Natural killer cell (primary cell): ENCODE results near the gene GNAT3. TPM values are rescaled to one million over a fixed set of nuclear protein-coding genes. Genes with fewer than 3 reads are reported as not detected.

Experiments
- ATAC-seq, 3 donors: fragments of 150-1000 bp in 2 of 3; fragments of 200-7000 bp in 1 of 3; cut with Tn5 transposase; 1 replicate in 1 of 3; 2 replicates in 2 of 3; pipeline ENCODE4 v1.10.0; 2021; ENCODE audit warnings: mild to moderate bottlenecking in 2 of 3, moderate library complexity in 2 of 3
- DNase-seq, 2 donors: peaks; one replicate each; pipeline versions ENCODE4 v3.0.0 to v3.0.0-alpha.2; 2013 to 2021; ENCODE audit warnings: mixed read lengths in 1 of 2
- H3K27ac ChIP-seq: one replicate; pipeline ENCODE4 v1.5.1; 2013; ENCODE audit warnings: mild to moderate bottlenecking, low read length
- H3K27me3 ChIP-seq: one replicate; pipeline ENCODE4 v1.6.1; 2013; ENCODE audit warnings: low read length; ENCODE audit not compliant: control insufficient read depth, insufficient read depth
- H3K36me3 ChIP-seq: one replicate; pipeline ENCODE4 v1.6.1; 2013; ENCODE audit warnings: low read length; ENCODE audit not compliant: control insufficient read depth, insufficient read depth
- H3K4me1 ChIP-seq: one replicate; pipeline ENCODE4 v1.6.1; 2013; ENCODE audit warnings: low read length; ENCODE audit not compliant: control insufficient read depth, insufficient read depth
- H3K4me3 ChIP-seq: one replicate; pipeline ENCODE4 v1.5.1; 2013; ENCODE audit warnings: low read length
- H3K9me3 ChIP-seq: one replicate; pipeline ENCODE4 v1.6.1; 2013; ENCODE audit warnings: low read length; ENCODE audit not compliant: control insufficient read depth, insufficient read depth
- H3K27ac Mint-ChIP-seq, 2 donors: one replicate each; pipeline ENCODE4 v1.8.0; 2022; ENCODE audit warnings: mild to moderate bottlenecking in 2 of 2, mixed read lengths in 2 of 2, moderate library complexity in 1 of 2
- H3K27me3 Mint-ChIP-seq, 2 donors: one replicate each; pipeline ENCODE4 v1.8.0; 2022; ENCODE audit warnings: low read depth in 2 of 2, mixed read lengths in 2 of 2
- H3K36me3 Mint-ChIP-seq: one replicate; pipeline ENCODE4 v1.8.0; 2022; ENCODE audit warnings: mixed read lengths
- H3K4me1 Mint-ChIP-seq, 2 donors: one replicate each; pipeline ENCODE4 v1.8.0; 2022; ENCODE audit warnings: mixed read lengths in 2 of 2
- H3K4me3 Mint-ChIP-seq: one replicate; pipeline ENCODE4 v1.8.0; 2022; ENCODE audit warnings: mild to moderate bottlenecking, moderate library complexity, mixed read lengths
- H3K9me3 Mint-ChIP-seq, 2 donors: one replicate each; pipeline ENCODE4 v1.8.0; 2022; ENCODE audit warnings: mixed read lengths in 2 of 2
- WGBS: methylation state at CpG from one replicate; pipeline ENCODE4 v1.1.7; 2013; ENCODE audit warnings: missing lambda C conversion rate; ENCODE audit not compliant: insufficient coverage; 5-methylcytosine and 5-hydroxymethylcytosine counted together
- intact Hi-C: fragments of 100-400 bp; cut with micrococcal nuclease; formaldehyde crosslinking; loops from one replicate; pipeline ENCODE4 v1.14.2; 2022
- total RNA-seq, 4 donors: library from RNA; stranded (reverse); fragments of 120-200 nt in 1 of 4; gene quantifications; one replicate each; pipeline versions ENCODE4 v1.2.3 to v1.2.4, GENCODE V29; 2013 to 2022
- TF ChIP-seq, protein P1 (sequence below): fragments of 200-600 bp; IDR thresholded peaks from one replicate; pipeline ENCODE4 v1.8.0; 2022; ENCODE audit warnings: antibody characterized with exemption

GNAT3 gene
- total RNA-seq, 3 donors from 2014 or later (not counting 1 experiment from before 2014, with no cell fraction given), result not detected

DNA sequence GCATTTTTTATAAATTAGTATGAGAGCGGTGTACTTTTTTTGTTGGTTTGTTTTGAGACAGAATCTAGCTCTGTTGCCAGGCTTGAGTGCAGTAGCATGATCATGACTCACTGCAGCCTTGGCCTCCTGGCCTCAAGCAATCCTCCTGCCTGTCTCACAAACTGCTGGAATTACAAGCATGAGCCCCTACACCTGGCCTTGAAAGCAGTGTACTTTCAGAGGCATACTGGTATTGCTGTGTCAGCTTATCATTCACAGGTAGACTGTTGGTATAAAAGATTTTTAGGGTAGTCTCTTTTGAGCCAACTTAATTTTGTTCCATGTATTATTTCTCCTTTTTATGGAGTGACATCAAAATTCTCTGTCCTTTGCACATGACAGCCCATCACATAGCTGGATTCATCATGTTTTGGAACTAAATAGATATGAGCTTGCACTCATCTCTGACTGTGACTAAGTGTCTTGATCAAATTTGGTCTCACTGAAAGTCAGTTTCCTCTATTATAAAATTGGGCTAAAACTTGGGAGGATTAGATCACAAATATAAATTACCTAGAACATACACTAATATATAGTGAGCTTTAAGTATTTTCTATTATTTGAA, 12.4 kb downstream of the GNAT3 start:
- no peaks in the 10 kb centered on the region for H3K36me3 Mint-ChIP-seq
- H3K9me3 Mint-ChIP-seq, result peaks cover 6 to 13% of the 10 kb centered on the region in 2 donors
- Histone ChIP-seq H3K36me3 (no peaks in the 10 kb centered on the region), H3K4me3 (no peak overlapping the region), H3K9me3 (no peaks in the 10 kb centered on the region), H3K4me1 (no peaks in the 10 kb centered on the region), H3K27me3 (no peaks in the 10 kb centered on the region), H3K27ac (no peak overlapping the region)
- H3K27ac Mint-ChIP-seq, result no peak overlapping the region
- ATAC-seq (no peak), DNase-seq (no peak)
- H3K27me3 Mint-ChIP-seq, result no peaks in the 10 kb centered on the region
- no peak overlapping the region for H3K4me3 Mint-ChIP-seq
- TF ChIP-seq, protein P1, sequence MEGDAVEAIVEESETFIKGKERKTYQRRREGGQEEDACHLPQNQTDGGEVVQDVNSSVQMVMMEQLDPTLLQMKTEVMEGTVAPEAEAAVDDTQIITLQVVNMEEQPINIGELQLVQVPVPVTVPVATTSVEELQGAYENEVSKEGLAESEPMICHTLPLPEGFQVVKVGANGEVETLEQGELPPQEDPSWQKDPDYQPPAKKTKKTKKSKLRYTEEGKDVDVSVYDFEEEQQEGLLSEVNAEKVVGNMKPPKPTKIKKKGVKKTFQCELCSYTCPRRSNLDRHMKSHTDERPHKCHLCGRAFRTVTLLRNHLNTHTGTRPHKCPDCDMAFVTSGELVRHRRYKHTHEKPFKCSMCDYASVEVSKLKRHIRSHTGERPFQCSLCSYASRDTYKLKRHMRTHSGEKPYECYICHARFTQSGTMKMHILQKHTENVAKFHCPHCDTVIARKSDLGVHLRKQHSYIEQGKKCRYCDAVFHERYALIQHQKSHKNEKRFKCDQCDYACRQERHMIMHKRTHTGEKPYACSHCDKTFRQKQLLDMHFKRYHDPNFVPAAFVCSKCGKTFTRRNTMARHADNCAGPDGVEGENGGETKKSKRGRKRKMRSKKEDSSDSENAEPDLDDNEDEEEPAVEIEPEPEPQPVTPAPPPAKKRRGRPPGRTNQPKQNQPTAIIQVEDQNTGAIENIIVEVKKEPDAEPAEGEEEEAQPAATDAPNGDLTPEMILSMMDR, result no peak
- intact Hi-C loops, result no loop called here
- 100% methylated on average over 1 of the region's 1 CpG for WGBS
- H3K4me1 Mint-ChIP-seq, result no peaks in the 10 kb centered on the region

DNA sequence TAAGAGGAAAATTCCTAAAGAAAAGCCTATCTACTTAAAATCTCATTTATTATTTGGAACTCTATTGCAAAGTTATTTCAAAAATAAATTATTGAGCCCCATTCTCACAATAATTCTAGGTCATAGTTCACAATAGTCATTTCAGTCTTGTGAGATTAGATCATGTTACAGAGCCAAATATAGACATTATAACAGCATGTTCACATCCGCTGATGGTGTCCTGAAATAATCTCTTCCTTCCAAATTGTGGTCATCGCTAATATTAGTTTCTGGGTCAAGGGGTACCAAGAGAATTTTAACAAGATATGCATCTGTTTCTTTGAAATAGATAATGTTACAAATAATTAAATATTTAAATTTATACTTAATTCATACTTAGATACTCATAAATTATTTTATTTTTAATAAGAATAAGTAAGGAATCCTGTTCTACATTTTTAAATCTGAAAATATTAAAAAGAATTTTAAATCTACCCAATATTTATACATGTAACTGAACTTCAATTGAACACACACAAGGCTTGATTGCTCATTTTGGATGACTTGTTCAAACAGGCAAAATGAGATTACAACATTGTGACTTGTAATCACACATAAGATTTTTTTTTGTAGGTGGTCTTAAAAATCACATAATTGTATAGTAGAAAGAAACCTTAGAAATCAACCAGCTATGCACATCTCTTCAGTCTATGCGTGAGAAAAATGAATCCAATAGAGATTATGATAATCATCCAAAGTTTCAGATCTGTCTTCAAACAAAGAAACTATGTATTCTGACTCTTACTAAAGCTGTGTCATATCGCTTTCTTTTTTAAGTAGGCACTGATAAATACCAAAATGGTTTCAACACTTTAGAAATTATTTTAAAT, 13.1 kb downstream of the GNAT3 start:
- Mint-ChIP-seq H3K36me3 (peaks cover 5% of the 10 kb centered on the region), H3K9me3 (peaks cover 7 to 15% of the 10 kb centered on the region in 2 donors), H3K4me1 (no peaks in the 10 kb centered on the region), H3K27me3 (peaks cover 0 to 2% of the 10 kb centered on the region in 2 donors), H3K27ac (no peak overlapping the region), H3K4me3 (no peak overlapping the region)
- ATAC-seq (no peak), DNase-seq (no peak)
- TF ChIP-seq, protein P1, result no peak
- no peak overlapping the region for H3K4me3 ChIP-seq
- 80% methylated on average over 2 of the region's 4 CpGs for WGBS
- intact Hi-C loops, result no loop called here
- no peaks in the 10 kb centered on the region for H3K4me1 ChIP-seq
- no peaks in the 10 kb centered on the region for H3K27me3 ChIP-seq
- no peaks in the 10 kb centered on the region for H3K9me3 ChIP-seq
- H3K27ac ChIP-seq, result no peak overlapping the region
- no peaks in the 10 kb centered on the region for H3K36me3 ChIP-seq

DNA sequence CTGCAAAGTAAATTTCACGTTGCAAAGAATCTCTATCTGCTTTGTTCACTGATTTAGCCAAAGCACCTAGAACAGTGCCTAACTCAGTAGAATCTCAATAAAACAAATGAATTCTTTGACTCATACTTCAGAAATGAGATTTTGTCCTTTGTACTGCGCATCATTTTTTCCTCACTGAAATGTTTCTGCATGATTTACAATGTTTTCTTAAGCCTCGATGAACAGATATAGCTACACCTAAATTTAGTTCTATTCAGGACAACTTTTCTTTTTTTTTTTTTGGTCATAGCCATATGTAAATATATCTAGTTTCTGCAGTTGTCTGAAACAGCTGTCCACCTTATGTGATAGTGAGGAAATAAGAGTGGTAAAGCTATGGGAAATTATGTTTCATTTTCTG, 15.3 kb downstream of the GNAT3 start:
- Histone ChIP-seq H3K4me1 (no peaks in the 10 kb centered on the region), H3K27me3 (no peaks in the 10 kb centered on the region), H3K4me3 (no peak overlapping the region), H3K27ac (no peak overlapping the region), H3K36me3 (no peaks in the 10 kb centered on the region), H3K9me3 (no peaks in the 10 kb centered on the region)
- WGBS, result 86% methylated on average over 2 of the region's 3 CpGs
- ATAC-seq, result no peak
- peaks cover 7% of the 10 kb centered on the region for H3K36me3 Mint-ChIP-seq
- intact Hi-C loops, result no loop called here
- peaks cover 4 to 10% of the 10 kb centered on the region in 2 donors for H3K9me3 Mint-ChIP-seq
- H3K4me3 Mint-ChIP-seq, result no peak overlapping the region
- no peaks in the 10 kb centered on the region for H3K4me1 Mint-ChIP-seq
- no peak for DNase-seq
- no peak overlapping the region for H3K27ac Mint-ChIP-seq
- peaks cover 0 to 2% of the 10 kb centered on the region in 2 donors for H3K27me3 Mint-ChIP-seq
- TF ChIP-seq, protein P1, result no peak
